HEK293 (cell line): ENCODE data around the gene AMBRA1.

ENCODE experiments used
- CTCF ChIA-PET: fragments of 350-600 bp; formaldehyde crosslinking; extraction: SDS; loops from one replicate; lab custom pipeline; 2021; ENCODE audit warnings: antibody characterized with exemption; lab: Yijun Ruan, JAX
- POLR2A ChIA-PET: fragments of 300-600 bp; formaldehyde crosslinking; extraction: SDS; loops from one replicate; lab custom pipeline; 2020; ENCODE audit warnings: antibody characterized with exemption, inconsistent platforms; lab: Yijun Ruan, JAX
- H3K27ac ChIP-seq: fragments of 200-500 bp; sonication (Bioruptor generic); 2 replicates; pipeline ENCODE4 v1.5.1; 2014; ENCODE audit warnings: low read depth, low read length, control low read depth, inconsistent platforms; ENCODE audit errors: extremely low read depth
- H3K36me3 ChIP-seq, 2 experiments: fragments of 200-500 bp in 1 of 2; sonication (Bioruptor generic) in 1 of 2; 1 replicate in 1 of 2; 2 replicates in 1 of 2; pipeline ENCODE4 v1.5.1; 2014 to 2017; ENCODE audit warnings: inconsistent platforms in 2 of 2, low read length in 2 of 2; ENCODE audit not compliant: control insufficient read depth in 2 of 2, insufficient read depth in 1 of 2
- H3K4me1 ChIP-seq: fragments of 200-500 bp; sonication (Bioruptor generic); 2 replicates; pipeline ENCODE4 v1.5.1; 2014; ENCODE audit warnings: mild to moderate bottlenecking, low read length, inconsistent platforms; ENCODE audit not compliant: control insufficient read depth, insufficient read depth
- H3K4me3 ChIP-seq: 2 replicates; pipeline ENCODE4 v1.5.1; 2011; ENCODE audit warnings: low read depth, mild to moderate bottlenecking, control low read depth, low read length, moderate library complexity
- H3K9me3 ChIP-seq: fragments of 200-500 bp; sonication (Bioruptor generic); 2 replicates; pipeline ENCODE4 v1.5.1; 2014; ENCODE audit warnings: low read depth, low read length, inconsistent platforms; ENCODE audit not compliant: control insufficient read depth, insufficient read depth
- BCL11B ChIP-seq: fragments of 450-650 bp; formaldehyde crosslinking; IDR thresholded peaks from 2 replicates; pipeline ENCODE4 v1.5.1; 2016; ENCODE audit warnings: low read depth, missing biosample characterization, missing genetic modification characterization
- GLI2 ChIP-seq: fragments of 450-650 bp; formaldehyde crosslinking; IDR thresholded peaks from 2 replicates; pipeline ENCODE4; 2017; ENCODE audit warnings: missing biosample characterization, missing genetic modification characterization, low read depth, borderline replicate concordance
- GLI4 ChIP-seq: fragments of 450-650 bp; formaldehyde crosslinking; IDR thresholded peaks from 2 replicates; pipeline ENCODE4 v1.5.1; 2016; ENCODE audit warnings: missing biosample characterization, missing genetic modification characterization
- IKZF3 ChIP-seq: fragments of 450-650 bp; IDR thresholded peaks from 2 replicates; pipeline ENCODE4 v1.5.0; 2018; ENCODE audit warnings: missing biosample characterization, mild to moderate bottlenecking, missing genetic modification characterization, moderate library complexity
- MEIS1 ChIP-seq: sonication (generic); formaldehyde crosslinking; IDR thresholded peaks from 2 replicates; pipeline ENCODE4 v1.8.1; 2022; ENCODE audit warnings: missing genetic modification reagents, mild to moderate bottlenecking, borderline replicate concordance
- PRDM2 ChIP-seq: fragments of 450-650 bp; formaldehyde crosslinking; IDR thresholded peaks from 2 replicates; pipeline ENCODE4 v1.5.1; 2016; ENCODE audit warnings: missing biosample characterization, missing genetic modification characterization, borderline replicate concordance
- SP3 ChIP-seq: fragments of 450-650 bp; formaldehyde crosslinking; IDR thresholded peaks from 2 replicates; pipeline ENCODE4 v1.5.1; 2016; ENCODE audit warnings: missing biosample characterization, missing genetic modification characterization
- SP7 ChIP-seq: fragments of 450-650 bp; formaldehyde crosslinking; IDR thresholded peaks from 2 replicates; pipeline ENCODE4 v1.5.1; 2016; ENCODE audit warnings: missing biosample characterization, missing genetic modification characterization
- YY1 ChIP-seq: fragments of 450-650 bp; formaldehyde crosslinking; IDR thresholded peaks from 2 replicates; pipeline ENCODE4 v1.5.1; 2018; ENCODE audit warnings: missing biosample characterization, missing genetic modification characterization
- ZBTB17 ChIP-seq: fragments of 450-650 bp; formaldehyde crosslinking; IDR thresholded peaks from 2 replicates; pipeline ENCODE4 v1.5.1; 2016; ENCODE audit warnings: missing biosample characterization, missing genetic modification characterization
- ZBTB49 ChIP-seq: fragments of 450-650 bp; formaldehyde crosslinking; IDR thresholded peaks from 2 replicates; pipeline ENCODE4 v1.5.1; 2016; ENCODE audit warnings: missing biosample characterization, missing genetic modification characterization, low read depth
- ZIC2 ChIP-seq: fragments of 450-650 bp; formaldehyde crosslinking; IDR thresholded peaks from 2 replicates; pipeline ENCODE4 v1.5.1; 2016; ENCODE audit warnings: missing biosample characterization, missing genetic modification characterization
- ZNF10 ChIP-seq: fragments of 450-650 bp; formaldehyde crosslinking; IDR thresholded peaks from 2 replicates; pipeline ENCODE4 v1.5.1; 2017; ENCODE audit warnings: missing biosample characterization, missing genetic modification characterization
- ZNF112 ChIP-seq: fragments of 450-650 bp; formaldehyde crosslinking; IDR thresholded peaks from 2 replicates; pipeline ENCODE4 v1.5.0; 2017; ENCODE audit warnings: missing biosample characterization, missing genetic modification characterization
- ZNF114 ChIP-seq: fragments of 450-650 bp; formaldehyde crosslinking; IDR thresholded peaks from 2 replicates; pipeline ENCODE4 v1.5.0; 2017; ENCODE audit warnings: missing biosample characterization, missing genetic modification characterization
- ZNF132 ChIP-seq: fragments of 450-650 bp; formaldehyde crosslinking; IDR thresholded peaks from 2 replicates; pipeline ENCODE4 v1.5.1; 2017; ENCODE audit warnings: missing biosample characterization, missing genetic modification characterization, borderline replicate concordance
- ZNF169 ChIP-seq: fragments of 450-650 bp; formaldehyde crosslinking; IDR thresholded peaks from 2 replicates; pipeline ENCODE4 v1.5.1; 2016; ENCODE audit warnings: missing biosample characterization, missing genetic modification characterization
- ZNF248 ChIP-seq: fragments of 450-650 bp; formaldehyde crosslinking; IDR thresholded peaks from 2 replicates; pipeline ENCODE4 v1.5.1; 2017; ENCODE audit warnings: missing biosample characterization, missing genetic modification characterization
- ZNF302 ChIP-seq: fragments of 450-650 bp; formaldehyde crosslinking; IDR thresholded peaks from 2 replicates; pipeline ENCODE4 v1.5.1; 2016; ENCODE audit warnings: missing biosample characterization, missing genetic modification characterization, low read depth
- ZNF501 ChIP-seq: fragments of 450-650 bp; formaldehyde crosslinking; IDR thresholded peaks from 2 replicates; pipeline ENCODE4 v1.5.1; 2016; ENCODE audit warnings: missing biosample characterization, missing genetic modification characterization
- ZNF530 ChIP-seq: fragments of 450-650 bp; formaldehyde crosslinking; IDR thresholded peaks from 2 replicates; pipeline ENCODE4 v1.5.1; 2016; ENCODE audit warnings: low read depth, missing biosample characterization, missing genetic modification characterization
- ZNF571 ChIP-seq: fragments of 450-650 bp; formaldehyde crosslinking; IDR thresholded peaks from 2 replicates; pipeline ENCODE4 v1.5.0; 2017; ENCODE audit warnings: missing biosample characterization, missing genetic modification characterization
- ZNF768 ChIP-seq: fragments of 450-650 bp; formaldehyde crosslinking; IDR thresholded peaks from 2 replicates; pipeline ENCODE4 v1.5.1; 2018; ENCODE audit warnings: missing biosample characterization, mild to moderate bottlenecking, missing genetic modification characterization
- ZNF777 ChIP-seq: fragments of 450-650 bp; formaldehyde crosslinking; IDR thresholded peaks from 2 replicates; pipeline ENCODE4 v1.5.1; 2017; ENCODE audit warnings: missing biosample characterization, missing genetic modification characterization, borderline replicate concordance
- ZNF785 ChIP-seq: fragments of 450-650 bp; formaldehyde crosslinking; IDR thresholded peaks from 2 replicates; pipeline ENCODE4 v1.5.1; 2016; ENCODE audit warnings: missing biosample characterization, missing genetic modification characterization
- ZNF791 ChIP-seq: fragments of 450-650 bp; formaldehyde crosslinking; IDR thresholded peaks from 2 replicates; pipeline ENCODE4 v1.5.1; 2016; ENCODE audit warnings: missing biosample characterization, missing genetic modification characterization
- ZXDB ChIP-seq: fragments of 450-650 bp; formaldehyde crosslinking; IDR thresholded peaks from 2 replicates; pipeline ENCODE4 v1.5.1; 2016; ENCODE audit warnings: missing biosample characterization, missing genetic modification characterization
- TF ChIP-seq, protein P1 (sequence below): fragments of 450-650 bp; formaldehyde crosslinking; IDR thresholded peaks from 2 replicates; pipeline ENCODE4 v1.5.1; 2017; ENCODE audit warnings: missing biosample characterization, missing genetic modification characterization

Gene AMBRA1

GRCh38 chr11:46520971-46521745, 72.7 kb downstream of the AMBRA1 start:
- H3K9me3 ChIP-seq: no peaks in the 10 kb centered on the region
- peaks cover 4% of the 10 kb centered on the region for H3K4me1 ChIP-seq
- H3K27ac ChIP-seq: peak overlapping the region; percentile 31; the same call in 1 of the 2 replicates
- ChIA-PET POLR2A (no interaction called here), CTCF (interaction anchor here (0.6 to 1.1 kb wide), 3 partner anchors 8 to 132 kb away, joined by 3 to 9 read pairs (median 3); no protein-coding TSS in a partner anchor)
- H3K4me3 ChIP-seq: no peak overlapping the region
- no peaks in the 10 kb centered on the region for H3K36me3 ChIP-seq
- TF ChIP-seq PRDM2 (tag by site-specific recombination) (no peak), ZNF501 (tag by site-specific recombination) (no peak), ZNF248 (tag by site-specific recombination) (no peak), ZNF114 (tag by site-specific recombination) (no peak), ZIC2 (tag by site-specific recombination) (no peak), ZNF777 (tag by site-specific recombination) (no peak), ZNF571 (no peak), ZNF132 (tag by site-specific recombination) (no peak), ZNF10 (tag by site-specific recombination) (no peak), ZNF112 (no peak), ZBTB17 (tag by site-specific recombination) (peak; percentile 72), YY1 (tag by site-specific recombination) (no peak), ZBTB49 (tag by site-specific recombination) (no peak), ZNF302 (tag by site-specific recombination) (no peak), GLI2 (tag by site-specific recombination) (no peak), ZNF768 (tag by site-specific recombination) (no peak), ZXDB (tag by site-specific recombination) (no peak), ZNF791 (no peak), SP7 (peak; percentile 72), ZNF530 (tag by site-specific recombination) (no peak), GLI4 (tag by site-specific recombination) (no peak), IKZF3 (tag by site-specific recombination) (no peak), MEIS1 (CRISPR knock-in tag) (no peak), SP3 (tag by site-specific recombination) (no peak), ZNF169 (tag by site-specific recombination) (no peak), BCL11B (tag by site-specific recombination) (no peak), ZNF785 (no peak)
- TF ChIP-seq, protein P1, sequence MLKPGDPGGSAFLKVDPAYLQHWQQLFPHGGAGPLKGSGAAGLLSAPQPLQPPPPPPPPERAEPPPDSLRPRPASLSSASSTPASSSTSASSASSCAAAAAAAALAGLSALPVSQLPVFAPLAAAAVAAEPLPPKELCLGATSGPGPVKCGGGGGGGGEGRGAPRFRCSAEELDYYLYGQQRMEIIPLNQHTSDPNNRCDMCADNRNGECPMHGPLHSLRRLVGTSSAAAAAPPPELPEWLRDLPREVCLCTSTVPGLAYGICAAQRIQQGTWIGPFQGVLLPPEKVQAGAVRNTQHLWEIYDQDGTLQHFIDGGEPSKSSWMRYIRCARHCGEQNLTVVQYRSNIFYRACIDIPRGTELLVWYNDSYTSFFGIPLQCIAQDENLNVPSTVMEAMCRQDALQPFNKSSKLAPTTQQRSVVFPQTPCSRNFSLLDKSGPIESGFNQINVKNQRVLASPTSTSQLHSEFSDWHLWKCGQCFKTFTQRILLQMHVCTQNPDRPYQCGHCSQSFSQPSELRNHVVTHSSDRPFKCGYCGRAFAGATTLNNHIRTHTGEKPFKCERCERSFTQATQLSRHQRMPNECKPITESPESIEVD (tag by site-specific recombination): no peak
